Upper lobe of left lung (tissue), 4 donors: ENCODE measurements around the gene CDAN1.

Experiments
- EP300 ChIP-seq, 4 donors: sonication (generic); formaldehyde crosslinking; IDR thresholded peaks; one replicate each; pipeline ENCODE4 v1.5.1; 2017; ENCODE audit warnings: antibody characterized with exemption in 4 of 4, control low read depth in 2 of 4
- POLR2A ChIP-seq, 4 donors: fragments of 450-650 bp; IDR thresholded peaks; one replicate each; pipeline ENCODE4 v1.5.1; 2016 to 2017; ENCODE audit warnings: antibody characterized with exemption in 4 of 4, mild to moderate bottlenecking in 2 of 4

DNA sequence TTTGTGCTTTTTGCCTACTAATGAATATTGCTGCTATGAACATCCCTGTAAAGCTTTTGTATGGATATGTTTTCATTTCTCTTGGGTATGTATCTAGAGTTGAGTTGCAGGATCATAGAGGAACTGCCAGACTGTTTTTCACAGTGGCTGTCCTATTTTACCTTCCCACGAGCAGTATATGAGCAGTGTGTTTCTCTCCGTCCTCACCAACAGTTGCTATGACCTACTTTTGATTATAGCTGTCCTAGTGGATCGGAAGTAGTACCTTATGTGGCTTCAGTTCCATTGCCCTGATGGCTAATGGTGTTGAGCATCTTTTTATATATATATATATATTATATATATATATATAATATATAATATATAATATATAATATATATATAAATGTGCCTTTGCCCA is 25.2 kb downstream of the CDAN1 start:
- no peak for TF ChIP-seq EP300 (IDR thresholded peaks at IDR 0.05)
- TF ChIP-seq POLR2A (IDR thresholded peaks at IDR 0.05): no peak
